Lung (tissue), 16 donors: ENCODE data around the gene PDRG1. TPM values are rescaled to one million over a fixed set of nuclear protein-coding genes. Genes with fewer than 3 reads are reported as not detected.

Experiments used
- ATAC-seq: fragments of 200-7000 bp; cut with Tn5 transposase; one replicate; pipeline ENCODE4 v1.9.1; 2020; ENCODE audit warnings: moderate number of reproducible peaks; ENCODE audit not compliant: insufficient read depth, low FRiP score
- DNase-seq, 3 donors: peaks; one replicate each; pipeline ENCODE4 v3.0.0-alpha.2; 2013 to 2017
- H3K27ac ChIP-seq, 2 donors: one replicate each; pipeline ENCODE4 v1.5.1; 2013; ENCODE audit warnings: mild to moderate bottlenecking in 2 of 2, moderate library complexity in 2 of 2, control low read depth in 1 of 2, inconsistent platforms in 1 of 2, low read depth in 1 of 2, low read length in 1 of 2
- H3K27me3 ChIP-seq, 3 donors: one replicate each; pipeline ENCODE4 v1.5.1; 2013; ENCODE audit warnings: low read length in 2 of 3; ENCODE audit not compliant: control insufficient read depth in 3 of 3, insufficient read depth in 3 of 3
- H3K36me3 ChIP-seq, 4 donors: one replicate each; pipeline ENCODE4 v1.5.1; 2013; ENCODE audit warnings: low read length in 4 of 4, mild to moderate bottlenecking in 1 of 4, moderate library complexity in 1 of 4; ENCODE audit not compliant: control insufficient read depth in 4 of 4, insufficient read depth in 4 of 4
- H3K4me1 ChIP-seq, 5 donors: one replicate each; pipeline ENCODE4 v1.5.1; 2013; ENCODE audit warnings: low read length in 5 of 5, mild to moderate bottlenecking in 2 of 5, moderate library complexity in 1 of 5; ENCODE audit not compliant: control insufficient read depth in 5 of 5, insufficient read depth in 5 of 5
- H3K4me3 ChIP-seq: one replicate; pipeline ENCODE4 v1.5.1; 2013; ENCODE audit warnings: mild to moderate bottlenecking, control low read depth, moderate library complexity
- H3K9ac ChIP-seq, 2 donors: one replicate each; pipeline ENCODE4 v1.5.1; 2013; ENCODE audit warnings: low read length in 2 of 2, control low read depth in 1 of 2; ENCODE audit not compliant: insufficient read depth in 1 of 2
- H3K9me3 ChIP-seq, 4 donors: one replicate each; pipeline ENCODE4 v1.5.1; 2013; ENCODE audit warnings: low read length in 3 of 4, mild to moderate bottlenecking in 1 of 4, moderate library complexity in 1 of 4; ENCODE audit not compliant: control insufficient read depth in 4 of 4, insufficient read depth in 3 of 4
- WGBS, 2 donors: extraction: QIAGEN DNeasy Blood & Tissue Kit; methylation state at CpG; one replicate each; pipeline ENCODE4 v1.1.7; 2013; 5-methylcytosine and 5-hydroxymethylcytosine counted together
- long read RNA-seq, 5 donors: transcript quantifications; one replicate each; lab custom pipeline, GENCODE V29; 2026
- polyA plus RNA-seq, 2 donors: library from polyadenylated mRNA; stranded (reverse); fragments of 200-250 nt; gene quantifications; one replicate each; pipeline ENCODE4 v1.2.1, GENCODE V29; 2013
- total RNA-seq, 2 donors: library from RNA; depleted of rRNA in 1 of 2; stranded (reverse); fragments of >200 nt in 1 of 2; gene quantifications; one replicate each; pipeline ENCODE4 v1.2.1, GENCODE V29; 2014 to 2021
- TF ChIP-seq, protein P1 (sequence below): IDR thresholded peaks from 2 replicates; pipeline ENCODE4 v1.5.1; 2012; ENCODE audit warnings: mild to moderate bottlenecking; ENCODE audit errors: control extremely low read depth, extremely low read depth
- donor health status: control.
- donor health status: control.
- donor health status: Bipolar disorder and iron deficiency.
- donor health status: healthy.
- donor health status: DM: yes; HTN: yes; CAD: no.

PDRG1 gene
- total RNA-seq (10 to 100 TPM in 1 of 2 donors, 1 to 10 TPM in 1; 6.3 to 10.7 TPM), polyA plus RNA-seq (10 to 100 TPM; 12.3 to 13.0 TPM)
- long read RNA-seq, donor 1, transcript PDRG1-201 (5 exons, 1,998 nt): major isoform, 20 of 20 reads
- long read RNA-seq, donor 1, partial matches to known transcripts: 0 of 20 reads
- long read RNA-seq, donor 1, other reads (novel, unspliced or antisense): 0 of 20 reads
- long read RNA-seq, donor 2, partial matches to known transcripts: 0 of 3 reads
- long read RNA-seq, donor 2, other reads (novel, unspliced or antisense): 0 of 3 reads
- long read RNA-seq, donor 3, transcript PDRG1-201 (5 exons, 1,998 nt): major isoform, 9 of 9 reads
- long read RNA-seq, donor 3, partial matches to known transcripts: 0 of 9 reads
- long read RNA-seq, donor 3, other reads (novel, unspliced or antisense): 0 of 9 reads
- long read RNA-seq, donor 4, transcript PDRG1-201 (5 exons, 1,998 nt): major isoform, 6 of 6 reads
- long read RNA-seq, donor 4, partial matches to known transcripts: 0 of 6 reads
- long read RNA-seq, donor 4, other reads (novel, unspliced or antisense): 0 of 6 reads
- long read RNA-seq, donor 5, transcript PDRG1-201 (5 exons, 1,998 nt): major isoform, 17 of 25 reads
- long read RNA-seq, donor 5, partial matches to known transcripts: 8 of 25 reads
- long read RNA-seq, donor 5, other reads (novel, unspliced or antisense): 0 of 25 reads

DNA sequence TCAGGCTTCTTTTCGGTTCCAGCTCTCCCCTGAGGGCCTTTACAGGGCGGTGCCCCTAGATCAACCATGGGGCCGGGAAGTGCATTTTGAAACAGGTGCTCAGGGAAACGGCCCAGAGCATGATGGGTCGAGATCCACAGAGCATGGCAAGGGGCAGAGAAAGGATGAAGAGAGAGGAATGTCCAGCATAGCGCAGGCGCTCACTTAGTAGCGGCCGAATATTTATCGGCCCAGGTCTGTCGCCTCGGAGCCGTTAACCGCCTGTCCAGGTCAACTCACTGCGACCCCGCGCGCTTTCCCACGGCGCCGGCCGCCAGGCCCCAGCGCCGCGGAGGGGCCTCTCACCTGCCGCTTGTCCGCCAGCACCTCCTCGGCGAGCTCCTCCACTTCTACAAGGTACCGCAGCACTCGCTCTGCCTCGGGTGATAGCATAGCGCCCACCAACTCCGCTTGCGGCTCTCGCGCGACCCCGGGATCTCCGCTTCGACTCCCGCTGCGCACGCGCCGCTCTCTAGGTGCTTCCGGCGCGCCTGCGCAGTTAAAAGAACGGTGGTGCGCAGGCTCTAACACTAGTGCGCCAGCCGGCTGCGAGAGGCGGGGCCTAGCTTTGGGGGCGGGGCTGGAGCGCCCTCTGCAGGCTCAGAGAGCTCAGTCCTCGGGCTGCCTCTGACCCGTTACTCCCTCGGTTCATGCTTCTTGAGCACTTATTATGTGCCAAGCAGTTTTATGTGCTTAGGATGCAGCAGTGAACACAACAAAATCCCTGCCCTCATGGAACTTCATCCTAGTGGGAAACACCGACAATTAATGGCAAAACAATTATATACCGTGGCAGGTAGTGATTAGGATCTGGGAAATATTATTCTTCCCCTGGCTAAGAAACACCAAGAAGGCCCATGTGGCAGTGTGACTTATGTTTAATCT lies at the start of gene PDRG1:
PDRG1 (minus strand) TSS at position 517 of the 924 bp plus-strand sequence; CDS start at position 432, 85 bp downstream.
- H3K27ac ChIP-seq: peak within 1 kb of the TSS; percentile 72 to 82
- H3K4me1 ChIP-seq: peaks cover 6 to 15% (median 12%) of the 10 kb centered on the region in 5 donors
- peaks cover 11 to 29% (median 26%) of the 10 kb centered on the region in 4 donors for H3K36me3 ChIP-seq
- H3K9me3 ChIP-seq: peaks cover 0 to 6% (median under 1%) of the 10 kb centered on the region in 4 donors
- TF ChIP-seq, protein P1, sequence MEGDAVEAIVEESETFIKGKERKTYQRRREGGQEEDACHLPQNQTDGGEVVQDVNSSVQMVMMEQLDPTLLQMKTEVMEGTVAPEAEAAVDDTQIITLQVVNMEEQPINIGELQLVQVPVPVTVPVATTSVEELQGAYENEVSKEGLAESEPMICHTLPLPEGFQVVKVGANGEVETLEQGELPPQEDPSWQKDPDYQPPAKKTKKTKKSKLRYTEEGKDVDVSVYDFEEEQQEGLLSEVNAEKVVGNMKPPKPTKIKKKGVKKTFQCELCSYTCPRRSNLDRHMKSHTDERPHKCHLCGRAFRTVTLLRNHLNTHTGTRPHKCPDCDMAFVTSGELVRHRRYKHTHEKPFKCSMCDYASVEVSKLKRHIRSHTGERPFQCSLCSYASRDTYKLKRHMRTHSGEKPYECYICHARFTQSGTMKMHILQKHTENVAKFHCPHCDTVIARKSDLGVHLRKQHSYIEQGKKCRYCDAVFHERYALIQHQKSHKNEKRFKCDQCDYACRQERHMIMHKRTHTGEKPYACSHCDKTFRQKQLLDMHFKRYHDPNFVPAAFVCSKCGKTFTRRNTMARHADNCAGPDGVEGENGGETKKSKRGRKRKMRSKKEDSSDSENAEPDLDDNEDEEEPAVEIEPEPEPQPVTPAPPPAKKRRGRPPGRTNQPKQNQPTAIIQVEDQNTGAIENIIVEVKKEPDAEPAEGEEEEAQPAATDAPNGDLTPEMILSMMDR: peak; percentile 94
- ATAC-seq (peak; percentile 98), DNase-seq (peak; percentile 96 to 97 (median 96))
- WGBS, 2 donors: 0% methylated on average over 56 to 63 of the region's 63 CpGs
- H3K27me3 ChIP-seq: no peaks in the 10 kb centered on the region
- H3K9ac ChIP-seq: peak within 1 kb of the TSS; percentile 94 to 98
- peak within 1 kb of the TSS; percentile 96 for H3K4me3 ChIP-seq

DNA sequence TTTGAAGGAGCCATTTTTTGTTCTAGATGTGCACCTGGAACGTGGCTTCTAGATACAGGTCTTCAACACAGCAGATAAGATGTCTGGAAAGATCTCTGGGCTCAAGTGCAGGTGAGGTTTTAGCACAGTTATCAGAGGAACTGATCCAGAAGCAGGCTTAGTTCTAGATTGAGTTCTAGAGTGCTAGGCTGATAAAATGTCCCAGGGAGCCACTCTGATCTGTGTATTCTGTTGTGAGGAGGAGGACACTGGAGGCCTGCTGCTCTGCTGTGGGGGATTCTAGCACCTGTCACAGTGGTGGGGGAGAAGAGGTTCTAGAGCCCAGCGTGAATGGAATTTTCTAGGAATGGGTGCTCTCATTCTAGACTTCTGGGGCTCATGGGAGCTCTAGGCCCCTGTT lies 46.4 kb upstream of the PDRG1 start:
- peaks cover 4 to 28% (median 18%) of the 10 kb centered on the region in 3 donors for H3K27me3 ChIP-seq
- no peaks in the 10 kb centered on the region for H3K4me1 ChIP-seq
- ATAC-seq (no peak), DNase-seq (no peak)
- TF ChIP-seq, protein P1: no peak
- H3K4me3 ChIP-seq: no peak overlapping the region
- no peak overlapping the region for H3K27ac ChIP-seq
- no peak overlapping the region for H3K9ac ChIP-seq
- WGBS, 2 donors: 62 to 90% methylated on average over 2 of the region's 2 CpGs
- no peaks in the 10 kb centered on the region for H3K9me3 ChIP-seq
- no peaks in the 10 kb centered on the region for H3K36me3 ChIP-seq

DNA sequence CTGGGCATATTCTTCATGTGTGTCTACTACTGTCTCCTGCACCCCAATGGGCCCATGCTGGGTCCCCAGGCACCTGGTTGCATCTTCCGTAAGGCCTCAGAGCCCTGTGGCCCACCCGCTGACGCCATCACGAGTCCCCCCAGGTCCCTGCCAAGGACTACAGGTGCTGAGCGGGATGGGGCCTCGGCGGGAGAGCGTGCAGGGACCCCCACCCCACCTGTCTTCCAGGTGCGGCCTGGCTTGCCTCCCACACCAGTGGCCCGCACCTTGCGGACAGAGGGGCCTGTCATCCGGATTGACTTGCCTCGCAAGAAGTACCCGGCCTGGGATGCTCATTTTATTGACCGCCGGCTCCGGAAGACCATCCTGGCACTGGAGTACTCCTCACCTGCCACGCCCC lies 45.1 kb upstream of the PDRG1 start:
- Histone ChIP-seq H3K27me3 (peaks cover 4 to 36% (median 22%) of the 10 kb centered on the region in 3 donors), H3K9me3 (no peaks in the 10 kb centered on the region), H3K9ac (no peak overlapping the region), H3K27ac (no peak overlapping the region), H3K4me3 (no peak overlapping the region), H3K4me1 (no peaks in the 10 kb centered on the region), H3K36me3 (no peaks in the 10 kb centered on the region)
- WGBS, 2 donors: 95 to 96% methylated on average over 18 of the region's 18 CpGs
- ATAC-seq: no peak
- TF ChIP-seq, protein P1: no peak
- no peak for DNase-seq
